KOPT-K1 (cell line): ENCODE results near the gene ACTL7A.

ENCODE experiments used
- H3K27ac ChIP-seq: fragments of 200-600 bp; sonication (generic); 2 replicates; pipeline ENCODE4 v1.5.1; 2016; ENCODE audit warnings: antibody characterized with exemption, mild to moderate bottlenecking, low read depth, low read length; ENCODE audit not compliant: poor library complexity, severe bottlenecking
- H3K36me3 ChIP-seq: fragments of 200-600 bp; sonication (generic); 2 replicates; pipeline ENCODE4 v1.5.1; 2017; ENCODE audit warnings: antibody characterized with exemption, mild to moderate bottlenecking, low read length, moderate library complexity; ENCODE audit not compliant: insufficient read depth
- H3K9me3 ChIP-seq: fragments of 200-600 bp; sonication (generic); 2 replicates; pipeline ENCODE4 v1.5.1; 2017; ENCODE audit warnings: antibody characterized with exemption, low read length, mild to moderate bottlenecking; ENCODE audit not compliant: insufficient read depth, poor library complexity, severe bottlenecking

ACTL7A gene

DNA sequence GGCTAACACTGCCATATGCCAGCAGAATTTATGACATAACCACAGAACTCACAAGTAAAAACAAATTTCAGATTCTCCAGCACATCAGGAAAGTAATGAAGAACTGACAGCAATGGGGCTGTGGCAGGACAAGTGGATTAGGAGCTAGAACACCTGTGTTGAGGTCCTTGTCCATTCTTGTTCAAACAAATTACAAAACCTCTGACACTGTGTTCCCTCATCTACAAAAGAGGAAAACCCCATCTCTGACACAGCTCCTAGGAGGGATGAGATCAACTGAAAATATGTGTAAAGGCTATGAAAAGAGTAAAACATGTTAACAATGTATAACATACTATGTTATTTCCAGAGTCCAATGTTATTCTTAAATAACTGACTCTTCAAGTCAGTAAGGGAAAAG lies 48.3 kb downstream of the ACTL7A start:
- peaks cover 80% of the 10 kb centered on the region for H3K36me3 ChIP-seq
- H3K9me3 ChIP-seq = no peaks in the 10 kb centered on the region
- H3K27ac ChIP-seq = no peak overlapping the region

- no peaks in the 10 kb centered on the region for H3K9me3 ChIP-seq
- H3K27ac ChIP-seq = no peak overlapping the region
- peaks cover 80% of the 10 kb centered on the region for H3K36me3 ChIP-seq
Observed at GRCh38 chr9:108910914-108911313, 48.8 kb downstream of the ACTL7A start.

DNA sequence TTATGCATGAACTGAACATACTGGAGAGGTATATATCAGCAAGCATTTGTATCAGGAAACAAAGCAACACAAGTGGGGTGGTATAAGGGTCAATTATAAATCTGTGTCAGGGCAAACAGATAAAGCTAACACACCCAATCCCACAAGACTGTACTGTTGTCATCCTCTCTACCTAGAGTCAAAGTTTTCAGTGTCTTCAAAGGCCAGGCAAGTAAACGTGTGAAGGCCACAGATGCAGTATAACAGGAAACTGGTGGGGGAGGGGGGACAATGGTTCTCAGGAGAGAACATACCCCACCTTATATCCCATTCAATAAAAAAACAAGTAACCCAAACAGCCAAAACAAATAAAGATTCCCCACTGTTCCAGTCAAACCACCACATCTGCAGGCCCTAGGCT lies 49.8 kb downstream of the ACTL7A start:
- Histone ChIP-seq H3K27ac (peak overlapping the region; percentile 40), H3K9me3 (no peaks in the 10 kb centered on the region), H3K36me3 (peaks cover 75% of the 10 kb centered on the region)
